Right lobe of liver (tissue), 4 donors: ENCODE data around the gene PTPRR.

Experiments
- CTCF ChIP-seq, 4 donors: fragments of 200-600 bp in 3 of 4; fragments of 450-650 bp in 1 of 4; IDR thresholded peaks; one replicate each; pipeline versions ENCODE4 v1.5.1 to v1.8.0; 2016 to 2022; ENCODE audit warnings: antibody characterized with exemption in 4 of 4, mild to moderate bottlenecking in 2 of 4
- POLR2A ChIP-seq: fragments of 450-650 bp; IDR thresholded peaks from one replicate; pipeline ENCODE4 v1.6.1; 2017; ENCODE audit warnings: antibody characterized with exemption, mild to moderate bottlenecking
- donor health status: DM: no; HTN: no; CAD: no.
- donor health status: DM: no; HTN: no; CAD: no.
- donor health status: DM: no; HTN: yes; CAD: no.

- TF ChIP-seq CTCF (IDR thresholded peaks at IDR 0.05) = no peak
- no peak for TF ChIP-seq POLR2A
Observed at GRCh38 chr12:70783455-70783854, 137.1 kb downstream of the PTPRR start.
